Posterior cingulate gyrus (tissue), 11 donors: ENCODE data around the gene ABCB4.

ENCODE experiments used
- DNase-seq, 10 donors: peaks; one replicate each; pipeline versions ENCODE4 v3.0.0 to v3.0.0-alpha.2; 2020 to 2021; ENCODE audit warnings: mixed read lengths in 3 of 10
- intact Hi-C: fragments of 100-400 bp; cut with DNase I; formaldehyde crosslinking; loops from one replicate; pipeline ENCODE4 v1.15.1; 2023

ABCB4 gene

GRCh38 chr7:87435546-87435945 lies 39.9 kb downstream of the ABCB4 start:
- DNase-seq: no peak
- intact Hi-C loops: no loop called here

- DNase-seq: no peak
- intact Hi-C loops: no loop called here
Measured at GRCh38 chr7:87432536-87432935, 42.9 kb downstream of the ABCB4 start.

GRCh38 chr7:87427288-87427687 lies 48.2 kb downstream of the ABCB4 start:
- intact Hi-C loops: no loop called here
- DNase-seq: no peak

GRCh38 chr7:87426160-87426559 lies 49.3 kb downstream of the ABCB4 start:
- intact Hi-C loops: no loop called here
- no peak for DNase-seq

GRCh38 chr7:87424075-87424474 lies 51.4 kb downstream of the ABCB4 start:
- intact Hi-C loops: no loop called here
- DNase-seq: no peak

DNA sequence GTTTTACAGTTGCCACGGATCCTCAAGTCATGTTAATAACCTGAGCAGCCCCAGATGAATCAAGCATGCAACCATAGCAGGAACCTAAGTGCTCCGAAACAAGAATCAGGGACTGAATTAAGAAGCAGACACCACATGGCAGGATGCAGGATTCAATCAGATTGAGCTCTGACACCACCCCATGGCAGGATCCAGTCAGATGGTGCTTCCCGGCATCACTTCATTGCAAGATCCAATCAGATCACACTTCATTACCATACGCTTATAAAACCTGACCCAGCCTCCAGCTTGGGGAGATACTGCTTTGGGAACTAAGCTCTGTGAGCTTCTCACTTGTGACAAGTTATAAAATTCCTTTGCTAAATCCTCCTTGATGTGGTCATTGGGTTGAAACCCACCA lies 55.3 kb downstream of the ABCB4 start:
- DNase-seq: no peak
- intact Hi-C loops: no loop called here

DNA sequence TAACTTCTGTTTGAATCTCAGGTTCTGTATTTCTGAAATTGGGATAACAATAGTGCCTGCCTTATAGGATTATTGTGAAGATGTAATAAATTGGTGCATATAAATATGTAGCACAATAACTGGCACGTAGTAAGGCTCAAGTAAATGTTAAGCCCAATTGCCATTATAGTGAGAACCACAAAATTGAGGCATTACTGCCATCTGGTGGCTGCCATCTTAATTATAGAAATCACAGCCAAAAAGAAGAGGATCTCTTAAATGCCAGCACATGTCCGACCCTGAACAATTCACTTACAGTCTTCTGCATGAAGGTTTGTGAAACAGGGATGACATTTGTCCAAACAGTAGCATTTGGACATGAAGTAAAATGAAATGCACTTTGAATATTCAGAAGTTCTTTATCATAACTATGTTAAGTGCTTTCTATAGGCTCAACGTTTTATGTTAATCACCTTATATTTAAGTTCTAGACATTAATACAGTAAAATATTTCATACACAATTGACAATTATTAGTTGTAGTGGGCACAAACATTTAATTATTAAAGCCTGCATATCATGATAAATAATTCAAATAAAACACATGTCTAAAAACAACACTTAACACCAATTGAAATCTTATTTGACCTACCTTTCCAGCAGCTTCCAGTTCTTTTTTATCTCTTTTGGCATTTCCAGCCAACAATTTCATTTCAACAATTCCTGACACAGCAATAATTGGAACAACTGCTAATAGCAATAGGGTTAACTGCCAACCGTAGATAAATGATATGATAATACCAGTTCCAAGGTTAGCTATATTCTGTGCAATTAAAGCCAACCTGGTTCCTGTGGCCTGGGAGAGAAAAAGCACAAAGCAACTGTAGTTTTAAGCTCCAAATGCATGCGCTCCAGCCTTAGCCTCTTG lies 58.5 kb downstream of the ABCB4 start:
- intact Hi-C loops: loop anchor here (1.0 to 10.0 kb wide), 2 partner anchors 105 to 482 kb away; no protein-coding TSS in a partner anchor
- DNase-seq: peak in 5 of 10 donors; percentile 15 to 65 (median 51)

DNA sequence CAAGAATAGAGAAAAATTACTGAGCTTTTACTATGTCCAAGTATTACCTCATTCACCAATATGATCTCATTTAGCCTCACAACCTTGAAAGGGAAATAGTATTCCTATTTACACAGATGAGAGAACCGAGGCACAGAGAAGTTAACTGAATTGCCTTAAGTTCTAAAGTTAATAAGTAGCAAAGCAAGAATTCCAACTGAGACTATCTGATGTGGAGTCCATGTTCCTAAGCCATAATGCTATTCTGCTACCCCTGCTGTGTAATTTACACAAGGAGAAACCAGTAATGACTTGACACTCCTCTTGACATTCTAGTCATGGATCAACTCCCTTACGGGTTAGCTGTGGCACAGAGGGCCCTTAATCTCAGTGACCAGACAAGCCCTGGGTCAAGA lies 60.7 kb downstream of the ABCB4 start:
- DNase-seq: no peak
- intact Hi-C loops: loop anchor here (10.0 kb wide), 1 partner anchor 480 kb away; no protein-coding TSS in a partner anchor

DNA sequence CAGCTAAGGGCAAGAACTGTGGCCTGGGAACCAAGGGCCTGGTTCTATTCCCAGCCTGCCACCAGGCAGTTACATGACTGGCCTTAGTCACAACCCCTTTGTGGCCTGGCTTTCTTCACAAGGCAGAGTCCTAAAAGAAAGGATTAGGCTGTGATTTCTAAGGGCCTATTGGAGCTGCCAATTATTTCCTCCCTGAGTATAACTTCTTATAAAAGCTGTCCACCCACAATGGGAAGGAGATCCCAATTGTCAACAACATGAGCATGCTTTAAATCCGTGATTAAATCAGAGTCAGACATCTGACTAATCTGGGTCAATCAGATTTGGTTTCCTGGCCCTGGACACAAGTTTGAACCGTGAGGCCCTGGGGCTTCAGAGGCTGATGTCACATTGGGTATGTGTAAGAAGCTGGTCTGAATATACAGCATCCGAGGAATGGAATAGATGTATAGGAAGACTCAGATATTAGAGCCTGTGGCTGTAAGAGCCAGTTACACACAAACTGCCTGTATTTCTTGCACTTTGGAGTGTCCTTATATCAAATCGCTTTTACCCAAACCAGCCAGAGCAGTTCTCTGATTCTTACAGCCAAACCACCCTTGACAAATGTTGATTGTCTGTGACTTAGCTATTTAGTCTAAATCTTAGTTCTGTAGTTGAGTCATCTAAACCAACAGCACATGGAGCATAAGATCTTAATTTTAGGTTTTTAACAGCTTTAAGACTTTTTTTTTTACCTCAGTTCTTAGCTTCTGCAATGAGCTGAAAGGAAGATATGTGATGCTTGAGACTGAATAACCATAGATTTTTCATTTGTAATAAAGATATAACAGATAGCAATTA lies 61.3 kb downstream of the ABCB4 start:
- DNase-seq: no peak
- intact Hi-C loops: loop anchor here (10.0 kb wide), 1 partner anchor 479 kb away; no protein-coding TSS in a partner anchor

DNA sequence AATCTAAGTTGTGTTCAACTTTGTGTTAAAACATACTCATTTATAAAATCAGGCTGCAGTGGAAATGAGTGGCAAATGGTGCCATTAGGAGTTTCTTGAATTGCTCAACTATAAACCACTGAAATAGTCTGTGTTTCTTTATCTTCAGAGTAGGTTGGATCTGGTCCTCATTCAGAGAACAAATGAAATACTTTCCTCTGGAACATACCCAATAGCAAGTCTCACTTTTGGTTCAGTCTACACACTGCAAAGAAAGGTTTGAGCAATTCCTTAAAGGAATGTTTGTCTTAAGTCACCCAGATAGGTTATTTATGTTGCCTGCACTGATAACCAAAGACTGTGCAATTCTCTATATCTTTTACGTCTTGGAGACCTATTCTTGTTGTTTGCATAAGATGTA lies 62.5 kb downstream of the ABCB4 start:
- intact Hi-C loops: loop anchor here (10.0 kb wide), 1 partner anchor 478 kb away; no protein-coding TSS in a partner anchor
- DNase-seq: no peak

GRCh38 chr7:87411186-87411585 lies 64.3 kb downstream of the ABCB4 start:
- no peak for DNase-seq
- intact Hi-C loops: loop anchor here (10.0 kb wide), 1 partner anchor 476 kb away; no protein-coding TSS in a partner anchor

- DNase-seq: no peak
Measured at GRCh38 chr7:87404674-87405073, 70.8 kb downstream of the ABCB4 start.

GRCh38 chr7:87398446-87398845 lies 77.0 kb downstream of the ABCB4 start:
- intact Hi-C loops: no loop called here
- no peak for DNase-seq

More at GRCh38 chr7:87404674-87405073, 70.8 kb downstream of the ABCB4 start:
- intact Hi-C loops: no loop called here

DNA sequence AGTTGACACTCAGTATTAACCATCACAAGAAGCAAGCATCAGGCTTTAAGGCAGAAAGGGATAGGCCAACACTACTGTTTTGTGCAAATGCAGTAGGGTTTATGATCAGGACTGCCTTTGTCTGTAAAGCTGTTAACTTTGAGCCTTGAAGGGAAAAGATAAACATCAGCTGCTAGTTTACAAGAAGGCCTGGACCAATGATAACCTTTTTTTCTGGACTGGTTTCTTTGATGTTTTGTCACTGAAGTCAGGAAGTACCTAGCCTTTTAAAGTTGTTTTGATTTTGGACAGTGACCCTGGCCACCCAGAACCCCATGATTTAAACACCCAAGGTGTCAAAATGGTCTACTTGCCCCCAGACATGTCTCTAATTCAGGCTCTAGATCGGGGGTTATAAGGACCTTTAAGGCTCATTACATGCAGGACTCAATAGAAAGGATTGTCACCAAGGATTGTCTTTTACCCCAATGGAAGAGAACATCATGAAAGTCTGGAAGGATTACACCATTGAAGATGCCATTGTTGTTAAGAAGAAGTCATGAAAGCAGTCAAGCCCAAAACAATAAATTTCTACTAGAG lies 79.9 kb downstream of the ABCB4 start:
- intact Hi-C loops: no loop called here
- DNase-seq: no peak

GRCh38 chr7:87391020-87391701 lies 84.3 kb downstream of the ABCB4 start:
- no peak for DNase-seq
- intact Hi-C loops: no loop called here

DNA sequence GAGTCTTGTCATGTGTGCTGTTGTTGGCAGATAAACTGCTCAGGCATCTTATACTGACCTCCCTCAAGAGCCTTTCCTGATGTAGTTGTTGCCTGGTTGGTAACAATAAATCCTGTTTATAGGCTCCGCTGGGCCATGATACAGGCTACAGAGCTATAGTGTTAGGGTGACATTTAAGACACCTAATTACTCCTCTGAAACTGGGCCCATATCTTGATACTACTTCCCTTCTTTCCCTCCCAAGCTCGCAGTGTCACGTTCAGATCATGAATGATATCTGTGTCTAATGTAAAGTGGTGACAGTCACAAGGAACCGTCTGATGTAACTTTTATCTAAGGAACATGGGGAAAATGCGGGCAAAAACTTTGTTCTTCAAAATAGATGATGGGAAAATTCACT lies 94.6 kb downstream of the ABCB4 start:
- no peak for DNase-seq
- intact Hi-C loops: no loop called here

DNA sequence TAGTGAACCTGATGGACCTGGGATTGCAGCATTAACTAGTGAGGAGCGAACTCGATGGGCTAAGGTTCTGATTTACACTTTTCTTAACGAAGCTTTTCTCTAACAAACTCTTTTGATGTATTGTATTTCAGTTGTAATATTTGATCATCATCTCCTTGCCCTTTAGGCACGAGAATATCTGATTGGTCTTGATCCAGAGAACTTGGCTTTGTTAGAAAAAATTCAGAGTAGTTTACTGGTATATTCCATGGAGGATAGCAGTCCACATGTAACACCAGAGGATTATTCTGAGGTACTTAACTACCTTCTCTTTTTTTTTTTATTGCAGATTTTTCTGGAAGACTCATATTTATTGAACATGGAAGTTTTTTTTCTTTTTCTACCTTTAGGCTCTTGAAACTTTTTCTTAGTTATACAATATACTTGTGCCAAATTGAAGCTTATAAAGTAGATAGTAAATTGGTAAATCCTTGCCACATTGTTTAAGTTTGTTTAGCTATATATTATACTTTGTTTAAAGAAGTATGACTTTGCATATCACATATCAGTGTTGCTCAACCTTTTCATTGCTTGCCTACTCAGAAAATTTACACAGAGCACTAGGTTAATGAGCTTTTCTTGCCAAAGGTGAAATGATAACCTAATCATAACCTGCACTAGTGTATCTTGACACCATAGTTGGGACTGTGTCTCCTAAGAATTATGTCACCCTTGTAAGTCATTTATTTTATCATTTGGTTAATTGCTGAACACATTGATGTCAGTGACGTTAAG lies 99.6 kb downstream of the ABCB4 start:
- intact Hi-C loops: no loop called here
- no peak for DNase-seq

DNA sequence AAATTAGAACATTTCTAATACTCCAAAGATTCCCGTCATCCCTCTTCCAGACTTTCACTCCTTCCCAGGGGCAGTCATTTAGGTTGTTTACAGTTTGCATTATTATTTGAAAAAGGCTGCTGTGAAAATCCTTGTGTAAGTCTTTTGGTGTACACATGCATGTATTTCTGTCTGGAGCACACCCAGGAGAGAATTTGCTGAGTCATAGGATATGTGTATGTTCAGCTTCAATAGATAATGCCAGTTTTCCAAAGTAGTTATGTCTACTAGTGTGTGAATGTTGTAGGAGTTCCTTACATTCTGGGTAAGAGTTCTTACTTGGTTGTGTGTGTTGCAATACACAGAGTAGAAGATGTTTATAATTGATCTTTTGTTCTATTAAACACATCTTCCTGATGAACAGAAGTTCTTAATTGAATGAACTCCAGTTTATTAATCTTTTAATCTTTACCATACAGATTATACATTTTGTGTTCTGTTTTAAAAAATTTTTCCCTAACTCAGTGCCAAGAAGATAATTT lies 104.8 kb downstream of the ABCB4 start:
- no peak for DNase-seq
- intact Hi-C loops: no loop called here

GRCh38 chr7:87369216-87369615 lies 106.3 kb downstream of the ABCB4 start:
- intact Hi-C loops: no loop called here
- no peak for DNase-seq
